GM08714 (cell line): Measurements from ENCODE around the gene EFEMP2.
A peak's percentile ranks its signal among the peaks of the same experiment; 100 is the strongest.
"Not testable (repeated sequence)": the region's sequence is repeated elsewhere in the genome, so short reads cannot be mapped to it uniquely, and the experiment has no call there.

Source experiments
- H3K4me3 ChIP-seq: fragments of 200-500 bp; sonication (Bioruptor generic); 2 replicates; pipeline ENCODE4 v1.5.1; 2014; ENCODE audit warnings: mild to moderate bottlenecking, low read length, inconsistent platforms
- ZNF274 ChIP-seq: IDR thresholded peaks from 2 replicates; pipeline ENCODE4 v1.6.1; 2012; ENCODE audit warnings: mild to moderate bottlenecking, low read depth, low read length

Gene EFEMP2

GRCh38 chr11:65833297-65834030, 39.1 kb downstream of the EFEMP2 start, which contains the start of gene SNX32:
TSS of gene SNX32 (plus strand) at chr11:65833963. CDS start at chr11:65834066, 103 bp downstream.
- peak within 1 kb of the TSS; percentile 63; the same call in 1 of the 2 replicates for H3K4me3 ChIP-seq
- TF ChIP-seq ZNF274 = no peak

- not testable (repeated sequence) for H3K4me3 ChIP-seq
These were observed 40.4 kb downstream of the EFEMP2 start for GRCh38 chr11:65832231-65832630.

DNA sequence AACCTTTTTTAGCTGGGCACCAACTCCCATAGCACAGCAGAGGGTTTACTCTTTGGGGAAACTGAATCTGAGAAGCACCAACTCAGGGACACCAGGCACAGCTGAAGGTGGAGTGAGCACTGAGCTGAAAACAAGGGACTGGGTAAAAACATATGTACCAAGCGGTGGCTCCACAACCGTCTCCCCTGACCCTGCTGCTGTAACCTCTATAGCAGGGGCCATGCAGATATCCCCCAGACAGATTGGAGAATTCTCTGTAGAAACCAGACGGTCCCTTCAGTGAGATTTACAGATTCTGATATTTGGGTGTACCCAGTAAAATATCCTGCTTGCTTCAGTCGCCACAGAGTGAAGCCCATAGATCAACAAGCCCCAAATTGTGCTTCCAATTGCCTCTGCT, 43.1 kb downstream of the EFEMP2 start:
- no peak overlapping the region for H3K4me3 ChIP-seq

GRCh38 chr11:65826984-65827735, 45.4 kb downstream of the EFEMP2 start:
- no peak overlapping the region for H3K4me3 ChIP-seq
- no peak for TF ChIP-seq ZNF274

More for the DNA sequence above, 43.1 kb downstream of the EFEMP2 start:
- no peak for TF ChIP-seq ZNF274

DNA sequence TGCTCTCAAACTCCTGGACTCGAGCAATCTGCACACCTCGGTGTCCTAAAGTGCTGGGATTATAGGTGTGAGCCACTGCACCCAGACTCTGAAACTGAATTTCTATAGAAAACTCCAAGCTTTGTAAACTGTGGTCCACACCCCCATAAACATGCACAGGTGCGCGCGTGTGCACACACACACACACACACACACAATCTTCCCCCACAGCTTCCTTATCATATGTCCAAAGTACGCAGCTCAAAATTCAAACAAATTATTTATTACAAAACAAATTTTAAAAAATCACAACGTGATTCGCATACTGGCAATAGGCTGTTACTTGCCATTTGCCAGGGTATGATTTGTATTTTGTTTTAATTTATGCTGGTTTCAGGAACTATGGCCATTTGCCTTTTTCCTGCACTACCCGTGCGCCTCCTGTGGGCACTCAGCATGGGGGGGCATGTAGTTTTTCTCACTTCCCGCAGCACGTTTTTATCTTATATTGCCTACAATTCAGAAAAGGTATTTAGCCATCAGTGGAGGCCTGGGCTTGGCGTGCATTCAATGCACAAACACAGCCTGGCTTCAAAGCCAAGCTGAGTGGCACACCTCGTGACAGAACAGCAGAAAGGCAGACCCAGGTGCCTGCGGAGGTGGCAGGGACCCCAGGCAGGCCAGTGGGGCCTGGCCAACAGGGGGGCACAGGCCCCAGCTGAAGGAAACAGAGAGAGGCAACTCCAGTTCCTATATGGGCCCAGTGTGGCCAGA, 49.6 kb downstream of the EFEMP2 start:
- no peak for TF ChIP-seq ZNF274
- H3K4me3 ChIP-seq = no peak overlapping the region

DNA sequence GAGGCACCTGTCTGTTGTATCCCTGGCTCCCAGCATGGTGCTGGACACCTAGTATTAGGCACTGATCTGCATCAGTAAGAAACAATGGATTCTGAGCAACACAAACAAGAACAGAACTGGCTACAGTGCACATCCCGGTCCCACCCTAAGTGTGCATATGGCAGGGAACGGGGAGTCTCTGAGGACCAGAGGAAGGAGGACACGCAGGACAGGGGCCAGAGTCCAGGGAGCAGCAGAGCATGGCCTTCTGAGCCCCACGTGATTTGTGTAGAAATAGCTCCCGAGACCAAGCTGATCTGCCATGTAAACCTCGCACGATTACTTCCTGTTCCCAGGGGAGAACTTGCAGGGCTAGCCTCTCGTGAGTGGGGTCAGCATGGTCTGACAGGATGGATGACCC, 51.5 kb downstream of the EFEMP2 start:
- no peak overlapping the region for H3K4me3 ChIP-seq
- TF ChIP-seq ZNF274 = no peak

- H3K4me3 ChIP-seq = peak overlapping the region; percentile 55; the same call in 1 of the 2 replicates
- TF ChIP-seq ZNF274 = no peak
These were observed 54.5 kb downstream of the EFEMP2 start for GRCh38 chr11:65817835-65818680.

DNA sequence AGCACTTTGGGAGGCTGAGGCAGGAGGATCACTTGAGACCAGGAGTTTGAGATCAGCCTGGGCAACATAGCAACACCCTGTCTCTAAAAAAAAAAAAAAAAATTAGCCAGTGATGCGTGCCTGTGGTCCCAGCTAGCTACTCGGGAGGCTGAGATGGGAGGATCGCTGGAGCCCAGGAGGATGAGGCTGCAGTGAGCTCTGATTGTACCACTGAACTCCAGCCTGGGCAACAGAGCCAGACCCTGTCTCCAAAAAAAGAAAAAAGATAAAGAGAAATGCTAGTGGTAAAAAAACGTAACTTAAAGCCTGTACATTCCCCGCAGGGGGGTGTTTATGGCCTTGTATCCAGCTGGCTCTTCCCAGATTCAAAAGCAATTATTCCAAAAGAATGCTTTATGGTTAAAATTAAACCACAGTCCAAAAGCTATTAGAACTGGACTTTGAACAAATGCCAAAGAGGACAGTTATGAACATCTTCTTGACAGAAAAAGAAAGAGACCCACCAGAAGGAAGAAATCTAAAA, 55.2 kb downstream of the EFEMP2 start:
- no peak for TF ChIP-seq ZNF274
- peak overlapping the region; percentile 55; the same call in 1 of the 2 replicates for H3K4me3 ChIP-seq

GRCh38 chr11:65816696-65817095, 55.9 kb downstream of the EFEMP2 start:
- no peak overlapping the region for H3K4me3 ChIP-seq
- TF ChIP-seq ZNF274 = no peak
